Progenitor cell of endocrine pancreas (in vitro differentiated cells): Measurements from ENCODE around the gene PPP2R2B. TPM values are rescaled to one million over a fixed set of nuclear protein-coding genes. Genes with fewer than 3 reads are reported as not detected.

ENCODE experiments used
- DNase-seq: peaks from one replicate; pipeline ENCODE4 v3.0.0; 2021; ENCODE audit warnings: low spot score; ENCODE audit not compliant: unreplicated experiment
- H3K27ac Mint-ChIP-seq: 2 replicates; pipeline ENCODE4 v1.8.0; 2021; ENCODE audit warnings: mild to moderate bottlenecking, moderate library complexity, mixed read lengths
- H3K27me3 Mint-ChIP-seq: 2 replicates; pipeline ENCODE4 v1.8.0; 2021; ENCODE audit warnings: mixed read lengths
- H3K36me3 Mint-ChIP-seq: 2 replicates; pipeline ENCODE4 v1.8.0; 2022; ENCODE audit warnings: mixed read lengths; ENCODE audit not compliant: insufficient read depth
- H3K4me1 Mint-ChIP-seq: 2 replicates; pipeline ENCODE4 v1.8.0; 2021; ENCODE audit warnings: low read depth, mixed read lengths
- H3K4me3 Mint-ChIP-seq: 2 replicates; pipeline ENCODE4 v1.8.0; 2021; ENCODE audit warnings: low read depth, mild to moderate bottlenecking, moderate library complexity, mixed read lengths
- H3K9me3 Mint-ChIP-seq: 2 replicates; pipeline ENCODE4 v1.8.0; 2021; ENCODE audit warnings: low read depth, mixed read lengths
- CTCF ChIP-seq: fragments of 200-600 bp; sonication (generic); IDR thresholded peaks from one replicate; pipeline ENCODE4 v1.5.0; 2021; ENCODE audit warnings: antibody characterized with exemption, mild to moderate bottlenecking; ENCODE audit not compliant: unreplicated experiment
- total RNA-seq: library from RNA; stranded (reverse); gene quantifications from 2 replicates; pipeline ENCODE4 v1.2.1, GENCODE V29; 2021

Gene PPP2R2B
- total RNA-seq, 1 donor from 2014 or later = 1.8 TPM

DNA sequence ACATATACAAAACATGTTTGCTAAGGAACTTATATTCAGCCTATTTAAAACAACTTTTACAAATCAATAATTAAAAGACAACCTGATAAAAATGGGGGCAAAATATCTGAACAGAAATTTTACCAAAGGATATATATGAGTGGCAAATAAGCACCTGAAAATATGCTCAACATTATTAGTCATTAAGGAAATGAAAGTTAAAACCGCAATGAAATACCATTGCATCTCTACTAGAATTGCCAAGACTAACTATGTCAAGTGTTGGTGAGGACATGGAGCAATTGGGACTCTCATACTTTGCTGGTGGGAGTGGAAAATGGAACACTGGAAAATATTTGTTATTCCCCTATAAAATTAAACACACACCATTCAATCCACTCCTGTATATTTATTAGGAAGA lies 26.3 kb upstream of the PPP2R2B start:
- DNase-seq = no peak
- Mint-ChIP-seq H3K27ac (no peak overlapping the region), H3K4me3 (no peak overlapping the region), H3K27me3 (no peaks in the 10 kb centered on the region), H3K36me3 (no peaks in the 10 kb centered on the region), H3K4me1 (no peaks in the 10 kb centered on the region), H3K9me3 (no peaks in the 10 kb centered on the region)
- no peak for TF ChIP-seq CTCF

- H3K4me1 Mint-ChIP-seq = no peaks in the 10 kb centered on the region
- H3K27ac Mint-ChIP-seq = no peak overlapping the region
- H3K4me3 Mint-ChIP-seq = no peak overlapping the region
- no peaks in the 10 kb centered on the region for H3K9me3 Mint-ChIP-seq
- DNase-seq = no peak
- no peaks in the 10 kb centered on the region for H3K36me3 Mint-ChIP-seq
- no peaks in the 10 kb centered on the region for H3K27me3 Mint-ChIP-seq
- TF ChIP-seq CTCF = no peak
These were observed 25.2 kb upstream of the PPP2R2B start for GRCh38 chr5:146903789-146904188.

GRCh38 chr5:146902471-146902870 lies 23.9 kb upstream of the PPP2R2B start:
- peaks cover under 1% of the 10 kb centered on the region for H3K9me3 Mint-ChIP-seq
- no peak for DNase-seq
- H3K4me3 Mint-ChIP-seq = no peak overlapping the region
- no peak overlapping the region for H3K27ac Mint-ChIP-seq
- H3K36me3 Mint-ChIP-seq = peaks cover under 1% of the 10 kb centered on the region
- TF ChIP-seq CTCF = no peak
- H3K27me3 Mint-ChIP-seq = no peaks in the 10 kb centered on the region
- no peaks in the 10 kb centered on the region for H3K4me1 Mint-ChIP-seq

GRCh38 chr5:146897061-146897460 lies 18.5 kb upstream of the PPP2R2B start:
- Mint-ChIP-seq H3K4me1 (peaks cover under 1% of the 10 kb centered on the region), H3K27ac (no peak overlapping the region), H3K27me3 (peaks cover 6% of the 10 kb centered on the region), H3K9me3 (peaks cover 4% of the 10 kb centered on the region), H3K4me3 (no peak overlapping the region), H3K36me3 (peaks cover 1% of the 10 kb centered on the region)
- no peak for DNase-seq
- TF ChIP-seq CTCF = no peak

DNA sequence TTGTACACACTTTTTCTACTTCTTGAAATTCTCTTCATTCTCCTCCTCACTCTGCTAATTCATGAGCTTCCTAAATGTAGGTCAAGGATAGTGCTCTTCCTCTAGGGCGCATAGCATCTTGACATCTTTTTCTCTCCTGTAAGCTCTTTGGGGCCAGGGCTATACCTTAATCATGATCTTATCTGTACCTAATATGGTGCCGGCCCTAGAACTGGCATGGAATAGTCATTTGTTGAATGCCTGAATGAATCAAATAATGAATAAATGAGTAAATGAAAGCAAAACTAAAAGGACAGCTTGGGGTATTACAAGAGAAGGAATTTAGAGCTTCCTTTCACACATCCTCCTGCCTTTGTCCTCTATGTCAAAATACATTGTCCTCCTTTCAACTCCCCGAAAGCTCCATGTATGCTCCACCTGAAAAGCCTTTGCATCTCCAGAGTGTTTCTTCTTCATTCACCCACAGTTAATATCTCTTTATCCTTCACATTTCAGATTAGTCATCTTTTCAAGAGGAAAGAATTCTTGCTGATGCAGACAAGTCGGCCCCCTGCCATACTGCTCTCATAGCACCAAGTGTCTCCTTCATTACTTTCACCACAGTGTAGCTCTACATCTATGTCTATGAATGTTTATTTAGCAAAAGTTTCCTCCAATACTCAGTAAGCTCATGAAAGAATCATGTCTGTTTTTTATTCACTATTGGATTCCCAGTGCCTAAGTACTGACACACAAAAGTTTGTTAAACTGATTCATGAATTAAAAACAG lies 16.4 kb upstream of the PPP2R2B start:
- H3K4me3 Mint-ChIP-seq = no peak overlapping the region
- no peak for DNase-seq
- H3K36me3 Mint-ChIP-seq = peaks cover 1% of the 10 kb centered on the region
- H3K9me3 Mint-ChIP-seq = peaks cover 4% of the 10 kb centered on the region
- peaks cover 2% of the 10 kb centered on the region for H3K4me1 Mint-ChIP-seq
- H3K27me3 Mint-ChIP-seq = peaks cover 6% of the 10 kb centered on the region
- TF ChIP-seq CTCF = no peak
- H3K27ac Mint-ChIP-seq = no peak overlapping the region
